GM13977 (cell line): ENCODE results near the gene ZSCAN25.

ENCODE experiments used
- DNase-seq: peaks from one replicate; pipeline ENCODE4 v3.0.0; 2012; ENCODE audit warnings: low spot score
- CTCF ChIP-seq: IDR thresholded peaks from 2 replicates; pipeline ENCODE4 v1.5.1; 2012; ENCODE audit warnings: mild to moderate bottlenecking, control low read depth; ENCODE audit not compliant: insufficient read depth; ENCODE audit errors: extremely low read depth, missing control alignments
- in situ Hi-C: fragments of 300-500 bp; cut with MboI; formaldehyde crosslinking; loops from one replicate; pipeline ENCODE4 v1.12.0; 2022; ENCODE audit warnings: low sequenced_read_pairs, low pct_unique_long_range_greater_than_20kb, mixed read lengths, inconsistent platforms; ENCODE audit not compliant: unreplicated experiment

Gene ZSCAN25

GRCh38 chr7:99672573-99672972 lies 55.8 kb downstream of the ZSCAN25 start:
- no peak for DNase-seq
- in situ Hi-C loops, result no loop called here
- TF ChIP-seq CTCF, result no peak

- no peak for TF ChIP-seq CTCF
- DNase-seq, result no peak
- in situ Hi-C loops, result no loop called here
Measured at GRCh38 chr7:99674995-99675742, 58.4 kb downstream of the ZSCAN25 start.

- no peak for DNase-seq
- no peak for TF ChIP-seq CTCF
- in situ Hi-C loops, result no loop called here
Measured at GRCh38 chr7:99677013-99677647, 60.4 kb downstream of the ZSCAN25 start.

GRCh38 chr7:99677648-99678045 lies 60.9 kb downstream of the ZSCAN25 start:
- in situ Hi-C loops, result no loop called here
- DNase-seq, result no peak
- no peak for TF ChIP-seq CTCF

- DNase-seq, result no peak
- no peak for TF ChIP-seq CTCF
- in situ Hi-C loops, result no loop called here
Measured at GRCh38 chr7:99679032-99679399, 62.3 kb downstream of the ZSCAN25 start.

GRCh38 chr7:99679400-99680191 lies 62.9 kb downstream of the ZSCAN25 start, which contains the start of gene CYP3A5:
CYP3A5 (minus strand) TSS chr7:99679996; CDS start chr7:99679896, 100 bp downstream.
- TF ChIP-seq CTCF, result no peak
- DNase-seq, result no peak
- in situ Hi-C loops, result no loop called here
